ENCODE results near the gene KHDRBS2. TPM values are rescaled to one million over a fixed set of nuclear protein-coding genes. Genes with fewer than 3 reads are reported as not detected.
A peak's percentile ranks its signal among the peaks of the same experiment; 100 is the strongest.

The KHDRBS2 gene
- total and polyA plus RNA-seq, 2 experiments from 2014 or later = 5.4 to 11.7 TPM

GRCh38 chr6:62035952-62036351 lies 250.1 kb downstream of the KHDRBS2 start:
- H3K27ac ChIP-seq (ENCODE audit: low read depth) = no peak overlapping the region
- Mint-ChIP-seq H3K36me3 (ENCODE audit: low read depth) (peaks cover 39% of the 10 kb centered on the region), H3K4me3 (no peak overlapping the region), H3K27me3 (ENCODE audit: insufficient read depth, low read depth, poor library complexity) (peaks cover 2% of the 10 kb centered on the region), H3K27ac (no peak overlapping the region; the same call in 1 of the 2 replicates), H3K9me3 (peaks cover 19% of the 10 kb centered on the region), H3K4me1 (peaks cover 23% of the 10 kb centered on the region)
- DNase-seq (ENCODE audit: low spot score) = no peak
- no peak overlapping the region for H3K4me2 ChIP-seq
- ATAC-seq = no peak
- TF ChIP-seq JUNB (IDR thresholded peaks at IDR 0.05; ENCODE audit: unreplicated experiment) (no peak), CTCF (conservative IDR thresholded peaks at IDR 0.05; ENCODE audit: low read depth in 2 of 2) (peak in 1 of 2 experiments; percentile 22; a peak in 1 of 4 replicates)
- H3K36me3 ChIP-seq (ENCODE audit: insufficient read depth) = no peaks in the 10 kb centered on the region
- H3F3A ChIP-seq (replicated peaks; ENCODE audit: low read depth) = no peaks in the 10 kb centered on the region
- no peaks in the 10 kb centered on the region for H3K27me3 ChIP-seq (ENCODE audit: insufficient read depth)
- no peak overlapping the region for H2AFZ ChIP-seq
- H3K4me1 ChIP-seq (ENCODE audit: insufficient read depth) = peaks cover 17% of the 10 kb centered on the region
- no peaks in the 10 kb centered on the region for H3K79me2 ChIP-seq (replicated peaks; ENCODE audit: insufficient read depth)
- no peak overlapping the region for H3K4me3 ChIP-seq
- no peaks in the 10 kb centered on the region for H4K20me1 ChIP-seq (replicated peaks; ENCODE audit: insufficient read depth)
- H3K9me2 ChIP-seq (ENCODE audit: insufficient read depth) = peaks cover 4% of the 10 kb centered on the region; the same call in 1 of the 2 replicates

- no peak for ATAC-seq
- H3K4me1 ChIP-seq (ENCODE audit: insufficient read depth) = no peaks in the 10 kb centered on the region
- H3K79me2 ChIP-seq (replicated peaks; ENCODE audit: insufficient read depth) = no peaks in the 10 kb centered on the region
Measured at GRCh38 chr6:62013719-62014118, 272.3 kb downstream of the KHDRBS2 start.

More at GRCh38 chr6:62013719-62014118, 272.3 kb downstream of the KHDRBS2 start:
- DNase-seq (ENCODE audit: low spot score) = no peak
- no peaks in the 10 kb centered on the region for H3K27me3 Mint-ChIP-seq (ENCODE audit: insufficient read depth, low read depth, poor library complexity)
- peaks cover 6% of the 10 kb centered on the region for H3K36me3 Mint-ChIP-seq (ENCODE audit: low read depth)
- H2AFZ ChIP-seq = no peak overlapping the region
- peaks cover 8% of the 10 kb centered on the region; the same call in 2 of the 3 replicates for H3K9me3 Mint-ChIP-seq
- TF ChIP-seq, protein P1, sequence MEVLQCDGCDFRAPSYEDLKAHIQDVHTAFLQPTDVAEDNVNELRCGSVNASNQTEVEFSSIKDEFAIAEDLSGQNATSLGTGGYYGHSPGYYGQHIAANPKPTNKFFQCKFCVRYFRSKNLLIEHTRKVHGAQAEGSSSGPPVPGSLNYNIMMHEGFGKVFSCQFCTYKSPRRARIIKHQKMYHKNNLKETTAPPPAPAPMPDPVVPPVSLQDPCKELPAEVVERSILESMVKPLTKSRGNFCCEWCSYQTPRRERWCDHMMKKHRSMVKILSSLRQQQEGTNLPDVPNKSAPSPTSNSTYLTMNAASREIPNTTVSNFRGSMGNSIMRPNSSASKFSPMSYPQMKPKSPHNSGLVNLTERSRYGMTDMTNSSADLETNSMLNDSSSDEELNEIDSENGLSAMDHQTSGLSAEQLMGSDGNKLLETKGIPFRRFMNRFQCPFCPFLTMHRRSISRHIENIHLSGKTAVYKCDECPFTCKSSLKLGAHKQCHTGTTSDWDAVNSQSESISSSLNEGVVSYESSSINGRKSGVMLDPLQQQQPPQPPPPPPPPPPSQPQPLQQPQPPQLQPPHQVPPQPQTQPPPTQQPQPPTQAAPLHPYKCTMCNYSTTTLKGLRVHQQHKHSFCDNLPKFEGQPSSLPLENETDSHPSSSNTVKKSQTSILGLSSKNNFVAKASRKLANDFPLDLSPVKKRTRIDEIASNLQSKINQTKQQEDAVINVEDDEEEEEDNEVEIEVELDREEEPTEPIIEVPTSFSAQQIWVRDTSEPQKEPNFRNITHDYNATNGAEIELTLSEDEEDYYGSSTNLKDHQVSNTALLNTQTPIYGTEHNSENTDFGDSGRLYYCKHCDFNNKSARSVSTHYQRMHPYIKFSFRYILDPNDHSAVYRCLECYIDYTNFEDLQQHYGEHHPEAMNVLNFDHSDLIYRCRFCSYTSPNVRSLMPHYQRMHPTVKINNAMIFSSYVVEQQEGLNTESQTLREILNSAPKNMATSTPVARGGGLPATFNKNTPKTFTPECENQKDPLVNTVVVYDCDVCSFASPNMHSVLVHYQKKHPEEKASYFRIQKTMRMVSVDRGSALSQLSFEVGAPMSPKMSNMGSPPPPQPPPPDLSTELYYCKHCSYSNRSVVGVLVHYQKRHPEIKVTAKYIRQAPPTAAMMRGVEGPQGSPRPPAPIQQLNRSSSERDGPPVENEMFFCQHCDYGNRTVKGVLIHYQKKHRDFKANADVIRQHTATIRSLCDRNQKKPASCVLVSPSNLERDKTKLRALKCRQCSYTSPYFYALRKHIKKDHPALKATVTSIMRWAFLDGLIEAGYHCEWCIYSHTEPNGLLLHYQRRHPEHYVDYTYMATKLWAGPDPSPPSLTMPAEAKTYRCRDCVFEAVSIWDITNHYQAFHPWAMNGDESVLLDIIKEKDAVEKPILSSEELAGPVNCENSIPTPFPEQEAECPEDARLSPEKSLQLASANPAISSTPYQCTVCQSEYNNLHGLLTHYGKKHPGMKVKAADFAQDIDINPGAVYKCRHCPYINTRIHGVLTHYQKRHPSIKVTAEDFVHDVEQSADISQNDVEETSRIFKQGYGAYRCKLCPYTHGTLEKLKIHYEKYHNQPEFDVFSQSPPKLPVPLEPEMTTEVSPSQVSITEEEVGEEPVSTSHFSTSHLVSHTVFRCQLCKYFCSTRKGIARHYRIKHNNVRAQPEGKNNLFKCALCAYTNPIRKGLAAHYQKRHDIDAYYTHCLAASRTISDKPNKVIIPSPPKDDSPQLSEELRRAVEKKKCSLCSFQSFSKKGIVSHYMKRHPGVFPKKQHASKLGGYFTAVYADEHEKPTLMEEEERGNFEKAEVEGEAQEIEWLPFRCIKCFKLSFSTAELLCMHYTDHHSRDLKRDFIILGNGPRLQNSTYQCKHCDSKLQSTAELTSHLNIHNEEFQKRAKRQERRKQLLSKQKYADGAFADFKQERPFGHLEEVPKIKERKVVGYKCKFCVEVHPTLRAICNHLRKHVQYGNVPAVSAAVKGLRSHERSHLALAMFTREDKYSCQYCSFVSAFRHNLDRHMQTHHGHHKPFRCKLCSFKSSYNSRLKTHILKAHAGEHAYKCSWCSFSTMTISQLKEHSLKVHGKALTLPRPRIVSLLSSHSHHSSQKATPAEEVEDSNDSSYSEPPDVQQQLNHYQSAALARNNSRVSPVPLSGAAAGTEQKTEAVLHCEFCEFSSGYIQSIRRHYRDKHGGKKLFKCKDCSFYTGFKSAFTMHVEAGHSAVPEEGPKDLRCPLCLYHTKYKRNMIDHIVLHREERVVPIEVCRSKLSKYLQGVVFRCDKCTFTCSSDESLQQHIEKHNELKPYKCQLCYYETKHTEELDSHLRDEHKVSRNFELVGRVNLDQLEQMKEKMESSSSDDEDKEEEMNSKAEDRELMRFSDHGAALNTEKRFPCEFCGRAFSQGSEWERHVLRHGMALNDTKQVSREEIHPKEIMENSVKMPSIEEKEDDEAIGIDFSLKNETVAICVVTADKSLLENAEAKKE (CRISPR knock-in tag; IDR thresholded peaks at IDR 0.05) = no peak
- no peak for TF ChIP-seq CREB1 (CRISPR knock-in tag; IDR thresholded peaks at IDR 0.05; ENCODE audit: low read depth)
- no peak for TF ChIP-seq EZH2phosphoT487 (IDR thresholded peaks at IDR 0.05; ENCODE audit: unreplicated experiment)
- TF ChIP-seq ZNF331 (CRISPR knock-in tag; IDR thresholded peaks at IDR 0.05; ENCODE audit: low read depth) = no peak
- TF ChIP-seq NANOG (IDR thresholded peaks at IDR 0.05; ENCODE audit: borderline replicate concordance) = no peak
- no peak for TF ChIP-seq EZH2 (IDR thresholded peaks at IDR 0.05; ENCODE audit: low read depth, unreplicated experiment)
- TF ChIP-seq ZNF114 (CRISPR knock-in tag; IDR thresholded peaks at IDR 0.05) = no peak
- TF ChIP-seq CTCF (conservative IDR thresholded peaks at IDR 0.05; ENCODE audit: low read depth in 2 of 2) = no peak
- TF ChIP-seq, protein P2, sequence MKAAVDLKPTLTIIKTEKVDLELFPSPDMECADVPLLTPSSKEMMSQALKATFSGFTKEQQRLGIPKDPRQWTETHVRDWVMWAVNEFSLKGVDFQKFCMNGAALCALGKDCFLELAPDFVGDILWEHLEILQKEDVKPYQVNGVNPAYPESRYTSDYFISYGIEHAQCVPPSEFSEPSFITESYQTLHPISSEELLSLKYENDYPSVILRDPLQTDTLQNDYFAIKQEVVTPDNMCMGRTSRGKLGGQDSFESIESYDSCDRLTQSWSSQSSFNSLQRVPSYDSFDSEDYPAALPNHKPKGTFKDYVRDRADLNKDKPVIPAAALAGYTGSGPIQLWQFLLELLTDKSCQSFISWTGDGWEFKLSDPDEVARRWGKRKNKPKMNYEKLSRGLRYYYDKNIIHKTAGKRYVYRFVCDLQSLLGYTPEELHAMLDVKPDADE (IDR thresholded peaks at IDR 0.05) = no peak
- H3K36me3 ChIP-seq (ENCODE audit: insufficient read depth) = peaks cover 2% of the 10 kb centered on the region; the same call in 1 of the 2 replicates
- no peak overlapping the region for H3K27ac ChIP-seq (ENCODE audit: low read depth)
- H3K27me3 ChIP-seq (ENCODE audit: insufficient read depth) = no peaks in the 10 kb centered on the region
- no peak overlapping the region for H3K4me3 ChIP-seq
- H3K9me2 ChIP-seq (ENCODE audit: insufficient read depth) = no peaks in the 10 kb centered on the region
- no peak overlapping the region for H3K4me3 Mint-ChIP-seq
- no peaks in the 10 kb centered on the region for H3F3A ChIP-seq (replicated peaks; ENCODE audit: low read depth)
- H3K4me1 Mint-ChIP-seq = no peaks in the 10 kb centered on the region; the same call in 2 of the 3 replicates
- H3K4me2 ChIP-seq = no peak overlapping the region
- H4K20me1 ChIP-seq (replicated peaks; ENCODE audit: insufficient read depth) = no peaks in the 10 kb centered on the region
- no peak overlapping the region for H3K27ac Mint-ChIP-seq

Measured in GM23338 (cell line).